HEK293T (cell line): Measurements from ENCODE around the gene GDA.

Experiments
- CTCF ChIA-PET: fragments of 350-600 bp; formaldehyde crosslinking; extraction: SDS; loops from one replicate; lab custom pipeline; 2021; ENCODE audit warnings: antibody characterized with exemption, inconsistent platforms; lab: Yijun Ruan, JAX
- POLR2A ChIA-PET: fragments of 350-600 bp; formaldehyde crosslinking; extraction: SDS; loops from one replicate; lab custom pipeline; 2020; ENCODE audit warnings: antibody characterized with exemption, inconsistent platforms; lab: Yijun Ruan, JAX
- DNase-seq: peaks from one replicate; pipeline ENCODE4 v3.0.0; 2012; ENCODE audit warnings: mixed read lengths; ENCODE audit errors: extremely low spot score
- ARNT ChIP-seq: fragments of 450-650 bp; IDR thresholded peaks from 2 replicates; pipeline ENCODE4 v1.6.1; 2017; ENCODE audit warnings: mild to moderate bottlenecking
- BHLHE40 ChIP-seq: fragments of 450-650 bp; IDR thresholded peaks from 2 replicates; pipeline ENCODE4 v1.6.1; 2016; ENCODE audit warnings: mild to moderate bottlenecking, moderate library complexity, borderline replicate concordance
- CTBP1 ChIP-seq: fragments of 450-650 bp; IDR thresholded peaks from 2 replicates; pipeline ENCODE4 v1.6.1; 2016; ENCODE audit warnings: borderline replicate concordance
- ELF4 ChIP-seq: fragments of 450-650 bp; IDR thresholded peaks from 2 replicates; pipeline ENCODE4 v1.6.1; 2017; ENCODE audit warnings: antibody characterized with exemption
- FOXA1 ChIP-seq: fragments of 450-650 bp; IDR thresholded peaks from 2 replicates; pipeline ENCODE4 v1.6.1; 2016; ENCODE audit warnings: mild to moderate bottlenecking
- FOXK2 ChIP-seq: fragments of 450-650 bp; IDR thresholded peaks from 2 replicates; pipeline ENCODE4 v1.6.1; 2016; ENCODE audit warnings: mild to moderate bottlenecking
- FOXM1 ChIP-seq: fragments of 450-650 bp; IDR thresholded peaks from 2 replicates; pipeline ENCODE4 v1.6.1; 2017; ENCODE audit warnings: mild to moderate bottlenecking, borderline replicate concordance
- HDGF ChIP-seq: fragments of 450-650 bp; IDR thresholded peaks from 2 replicates; pipeline ENCODE4 v1.6.1; 2017; ENCODE audit warnings: antibody characterized with exemption, borderline replicate concordance
- L3MBTL2 ChIP-seq: fragments of 450-650 bp; conservative IDR thresholded peaks from 2 replicates; pipeline ENCODE4 v1.6.1; 2016; ENCODE audit warnings: mild to moderate bottlenecking
- LEF1 ChIP-seq: fragments of 450-650 bp; IDR thresholded peaks from 2 replicates; pipeline ENCODE4 v1.6.1; 2017; ENCODE audit warnings: mild to moderate bottlenecking, borderline replicate concordance
- NFRKB ChIP-seq: fragments of 450-650 bp; IDR thresholded peaks from 2 replicates; pipeline ENCODE4 v1.6.1; 2016; ENCODE audit warnings: mild to moderate bottlenecking, moderate library complexity
- PKNOX1 ChIP-seq: fragments of 450-650 bp; IDR thresholded peaks from 2 replicates; pipeline ENCODE4 v1.6.1; 2016
- SP1 ChIP-seq: fragments of 450-650 bp; IDR thresholded peaks from 2 replicates; pipeline ENCODE4 v1.6.1; 2017
- SUZ12 ChIP-seq: fragments of 450-650 bp; IDR thresholded peaks from 2 replicates; pipeline ENCODE4 v1.6.1; 2016; ENCODE audit warnings: mild to moderate bottlenecking
- TARDBP ChIP-seq: fragments of 450-650 bp; IDR thresholded peaks from 2 replicates; pipeline ENCODE4 v1.6.1; 2016
- ZNF384 ChIP-seq: fragments of 450-650 bp; IDR thresholded peaks from 2 replicates; pipeline ENCODE4 v1.6.1; 2016

GDA gene

DNA sequence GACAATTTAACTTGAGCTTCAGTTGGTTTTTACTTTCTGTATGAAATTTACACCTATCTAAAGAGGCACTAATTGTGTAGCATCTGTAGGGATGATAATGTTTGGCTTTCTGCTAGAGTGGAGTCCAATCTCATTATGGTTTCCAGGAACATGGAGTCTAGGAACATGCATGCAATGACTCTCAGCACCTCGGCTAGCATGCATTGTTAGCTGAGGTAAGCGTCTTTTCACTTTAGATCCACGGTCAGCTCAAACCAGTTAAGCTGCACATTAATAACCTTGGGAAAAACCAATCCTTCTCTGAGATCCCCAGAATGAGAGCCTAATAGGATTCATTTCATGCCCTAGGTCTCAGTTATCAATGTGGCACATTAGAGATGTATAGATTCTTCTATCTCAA lies 7.8 kb upstream of the GDA start:
- ChIA-PET POLR2A (no interaction called here), CTCF (no interaction called here)
- no peak for TF ChIP-seq ELF4
- no peak for TF ChIP-seq FOXK2
- TF ChIP-seq ZNF384 = no peak
- no peak for TF ChIP-seq ARNT
- TF ChIP-seq NFRKB = no peak
- TF ChIP-seq SUZ12 = no peak
- no peak for TF ChIP-seq CTBP1
- DNase-seq = no peak

GRCh38 chr9:72144756-72145492 lies 4.3 kb upstream of the GDA start:
- ChIA-PET CTCF (interaction anchor here (0.7 kb wide), 1 partner anchor 663 kb away, joined by 3 read pairs; no protein-coding TSS in a partner anchor), POLR2A (no interaction called here)
- DNase-seq = no peak
- TF ChIP-seq L3MBTL2 = no peak
- TF ChIP-seq BHLHE40 = no peak
- TF ChIP-seq PKNOX1 = no peak
- TF ChIP-seq HDGF = no peak
- no peak for TF ChIP-seq ELF4
- no peak for TF ChIP-seq SP1
- TF ChIP-seq CTBP1 = no peak
- TF ChIP-seq SUZ12 = no peak
- no peak for TF ChIP-seq FOXA1
- TF ChIP-seq NFRKB = no peak
- TF ChIP-seq ARNT = no peak
- no peak for TF ChIP-seq FOXK2
- no peak for TF ChIP-seq TARDBP
- TF ChIP-seq FOXM1 = no peak
- TF ChIP-seq LEF1 = no peak
- TF ChIP-seq ZNF384 = no peak

- POLR2A ChIA-PET = no interaction called here
- DNase-seq = no peak
- CTCF ChIA-PET = no interaction called here
- TF ChIP-seq SUZ12 (no peak), CTBP1 (no peak), LEF1 (no peak), BHLHE40 (no peak), TARDBP (no peak), L3MBTL2 (no peak), ZNF384 (no peak), ARNT (no peak), PKNOX1 (no peak)
Observed at GRCh38 chr9:72145733-72146505, 3.3 kb upstream of the GDA start.

DNA sequence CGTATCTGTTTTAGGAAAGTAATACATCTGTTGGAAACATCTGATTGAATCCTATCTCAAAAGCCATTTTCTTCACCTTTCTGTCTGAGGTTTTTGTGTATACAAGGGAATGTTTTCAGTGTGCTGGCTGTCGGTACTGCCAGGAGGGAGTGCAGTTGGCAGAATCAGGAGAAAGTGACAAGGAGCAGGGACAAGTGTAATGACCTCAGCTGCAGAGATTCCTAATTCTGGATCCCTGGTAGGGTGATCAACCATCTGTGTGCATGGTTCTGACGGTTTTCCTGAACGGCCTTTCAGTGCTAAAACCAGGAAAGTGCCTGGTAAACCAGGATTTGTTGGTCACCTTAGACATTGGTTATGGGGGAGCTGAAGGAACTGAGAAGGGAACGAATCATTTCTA lies 1.6 kb upstream of the GDA start:
- TF ChIP-seq ZNF384 = no peak
- TF ChIP-seq SP1 = no peak
- TF ChIP-seq FOXA1 = no peak
- no peak for TF ChIP-seq ELF4
- TF ChIP-seq ARNT = no peak
- no peak for TF ChIP-seq BHLHE40
- TF ChIP-seq LEF1 = no peak
- TF ChIP-seq L3MBTL2 = no peak
- no peak for TF ChIP-seq CTBP1
- no peak for TF ChIP-seq PKNOX1
- no peak for TF ChIP-seq FOXM1
- ChIA-PET CTCF (no interaction called here), POLR2A (no interaction called here)
- no peak for DNase-seq

- TF ChIP-seq NFRKB (no peak), ZNF384 (no peak), LEF1 (no peak), SUZ12 (no peak), HDGF (no peak), CTBP1 (no peak), ELF4 (no peak), SP1 (no peak), L3MBTL2 (no peak), FOXA1 (no peak), BHLHE40 (no peak), PKNOX1 (no peak), FOXM1 (no peak), TARDBP (no peak)
- ChIA-PET CTCF (no interaction called here), POLR2A (no interaction called here)
- no peak for DNase-seq
Observed at GRCh38 chr9:72150127-72150526, 887 bp downstream of the GDA start.
